GF-D8 (cell line): Measurements from ENCODE around the gene INPP5K.

Experiments
- DNase-seq: peaks from one replicate; lab custom pipeline; 2025; lab: John Stamatoyannopoulos, UW

INPP5K gene

DNA sequence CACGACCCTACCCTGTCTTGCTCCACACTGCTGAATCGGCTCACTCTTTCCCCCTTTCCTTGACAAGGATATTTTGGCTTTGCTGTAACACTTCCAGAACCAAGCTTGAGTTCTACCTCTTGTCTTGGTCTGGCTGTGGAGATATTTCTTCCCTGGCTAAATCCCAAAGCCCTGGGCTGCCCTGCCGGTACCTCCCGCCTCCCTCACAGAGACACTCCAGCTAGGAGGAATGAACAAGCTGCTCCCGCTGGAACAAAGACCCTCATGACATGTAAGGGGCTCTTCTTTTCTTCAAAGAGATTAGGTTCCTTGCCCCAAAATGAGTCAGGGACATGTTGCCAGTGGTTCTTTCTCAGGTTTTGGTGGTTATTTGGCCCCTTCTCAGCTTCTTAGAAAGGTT lies 10.8 kb downstream of the INPP5K start:
- DNase-seq = no peak

DNA sequence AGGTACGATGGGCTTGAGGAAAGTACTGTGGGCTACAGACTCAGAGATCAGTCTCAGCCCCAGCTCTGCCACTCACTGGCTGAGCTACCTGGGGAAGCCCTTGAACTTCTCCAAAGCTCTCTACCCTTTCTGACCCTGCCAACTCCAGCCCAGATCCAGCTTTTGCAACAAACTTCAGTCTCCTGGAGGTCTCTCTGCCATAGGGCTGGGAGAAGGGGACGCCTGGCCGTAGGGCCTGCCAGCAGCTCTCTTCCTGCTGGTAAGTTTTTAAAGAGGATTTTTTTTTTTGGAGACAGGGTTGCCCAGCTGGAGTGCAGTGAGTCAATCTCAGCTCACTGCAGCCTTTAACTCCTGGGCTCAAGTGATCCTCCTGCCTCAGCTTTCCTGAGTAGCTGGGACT lies 11.5 kb downstream of the INPP5K start:
- DNase-seq = no peak

DNA sequence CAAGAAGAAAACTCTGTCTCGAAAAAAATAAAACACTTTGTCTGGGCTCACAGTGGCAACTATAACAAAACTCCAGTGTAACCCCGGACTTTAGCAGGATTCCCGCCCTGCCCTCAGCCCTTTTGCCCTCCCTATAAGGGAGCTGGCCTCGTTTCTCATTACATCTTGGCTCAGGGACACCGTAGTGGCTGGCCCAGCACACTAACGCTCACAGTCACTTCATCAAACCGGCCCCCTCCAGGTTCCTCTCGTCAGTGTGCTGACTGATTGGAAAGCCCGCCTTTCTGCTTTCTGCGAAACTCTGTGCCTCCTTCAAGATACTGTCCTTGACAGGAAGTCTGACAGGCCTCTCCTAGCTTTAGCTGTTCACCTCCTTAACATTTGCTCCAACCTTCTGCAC lies 12.7 kb downstream of the INPP5K start:
- DNase-seq = no peak

DNA sequence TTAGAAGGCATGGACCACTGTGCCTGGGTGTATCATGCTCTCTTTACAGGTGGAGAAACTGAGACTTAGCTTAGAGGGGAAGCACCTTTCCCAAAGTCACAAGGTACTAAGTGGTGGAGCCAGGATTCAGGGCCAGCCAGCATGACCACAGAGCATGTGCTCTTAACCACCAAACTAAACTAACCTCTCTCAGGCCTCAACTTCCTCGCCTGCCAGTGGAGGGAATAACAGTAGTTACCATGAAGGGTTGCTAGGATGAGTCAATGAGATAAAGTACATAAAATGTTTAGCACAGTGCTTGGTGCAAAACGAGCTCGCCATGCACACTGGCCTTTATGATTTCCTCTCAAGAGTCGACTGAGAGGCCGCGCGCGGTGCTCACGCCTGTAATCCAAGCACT lies 17.5 kb downstream of the INPP5K start:
- DNase-seq = no peak

DNA sequence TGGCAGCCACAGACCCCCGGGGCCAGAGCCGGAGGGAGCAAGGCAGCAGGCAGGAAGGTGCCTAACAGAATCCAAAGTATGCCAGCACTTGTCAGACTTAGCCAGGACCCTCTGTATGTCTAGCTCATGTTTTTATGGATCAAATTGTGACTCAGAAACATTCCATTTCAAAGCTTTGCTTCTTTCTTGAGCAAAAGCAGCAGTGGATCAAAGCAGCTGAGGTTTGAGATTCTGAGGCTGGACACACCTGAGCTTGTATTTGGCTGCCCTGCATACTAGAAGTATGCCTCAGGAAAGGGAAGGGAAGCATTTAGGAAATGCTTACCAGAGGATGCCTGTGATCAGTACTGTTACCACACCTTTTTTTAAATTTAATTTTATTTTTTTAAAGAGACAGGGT lies 18.2 kb downstream of the INPP5K start:
- DNase-seq = no peak

DNA sequence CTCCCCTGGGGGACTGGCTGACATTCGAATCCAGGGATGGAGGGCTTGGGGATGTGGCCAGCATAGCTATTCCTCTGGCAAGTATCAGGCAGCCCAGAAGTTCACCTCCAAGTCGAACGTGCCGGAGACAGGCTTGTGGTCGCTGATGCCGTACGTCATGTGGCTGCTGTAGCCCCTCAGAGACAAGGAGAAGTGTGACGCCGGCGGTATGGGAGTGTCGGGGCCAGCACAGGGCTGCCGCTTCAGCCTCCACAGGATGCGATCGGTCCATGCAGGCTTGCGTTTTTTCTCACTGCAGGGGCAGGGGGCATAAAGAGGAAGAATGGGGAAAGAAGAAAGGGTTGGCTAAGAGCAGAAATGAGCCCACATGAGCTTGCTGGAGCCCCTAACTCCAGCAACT lies 18.6 kb downstream of the INPP5K start:
- DNase-seq = no peak

DNA sequence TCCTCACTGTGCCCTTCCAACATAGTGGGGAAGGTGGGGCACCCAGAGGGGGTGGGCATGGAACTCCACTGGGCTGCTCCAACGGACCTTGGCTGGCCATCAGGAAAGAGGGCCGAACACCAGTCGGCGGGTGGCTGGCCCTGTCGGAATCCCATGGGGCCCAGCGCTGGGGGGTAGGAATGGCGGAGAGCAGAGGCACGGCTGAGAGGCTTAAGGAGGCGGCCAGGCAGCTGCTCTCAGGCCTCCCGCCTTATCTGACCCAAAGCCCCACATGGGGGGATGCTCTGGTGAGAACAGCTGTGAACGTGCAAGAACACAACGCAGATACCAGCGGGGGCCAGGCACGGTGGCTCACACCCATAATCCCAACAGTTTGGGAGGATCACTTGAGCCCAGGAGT lies 19.5 kb downstream of the INPP5K start:
- no peak for DNase-seq

DNA sequence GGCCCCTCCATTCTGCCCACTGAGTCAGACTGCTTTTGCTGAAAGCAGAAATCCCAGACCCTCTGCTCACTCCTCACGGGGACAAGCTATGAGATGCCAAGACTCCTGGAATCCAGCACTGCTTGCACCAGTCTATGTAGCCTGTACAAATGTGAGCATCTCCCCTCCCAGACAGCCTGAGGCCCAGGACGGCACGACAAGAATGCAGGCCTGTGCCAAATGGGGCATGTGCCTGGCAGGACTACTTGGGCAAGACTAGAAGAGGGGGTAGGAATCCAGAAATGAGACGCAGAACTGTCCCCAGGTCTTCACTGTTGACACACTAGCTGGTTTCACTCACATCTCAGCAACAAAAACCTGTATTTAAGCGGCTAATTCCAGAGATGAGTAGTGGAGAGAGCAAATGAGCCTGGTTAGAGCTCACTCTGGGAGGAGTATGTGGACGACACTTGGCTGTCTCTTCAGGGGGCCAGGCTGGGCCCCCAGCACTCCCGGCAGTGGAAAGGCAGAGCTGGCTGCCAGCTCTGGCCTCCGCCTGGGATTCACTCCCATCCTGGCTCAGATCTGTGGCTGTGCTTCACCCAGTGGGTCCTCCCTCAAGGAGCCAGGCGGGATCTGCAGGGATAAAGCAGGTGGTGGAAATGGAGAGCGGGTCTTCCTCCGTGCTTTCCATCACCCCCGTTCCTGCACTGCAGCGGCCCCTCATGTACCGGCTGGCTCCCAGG lies 21.0 kb downstream of the INPP5K start:
- DNase-seq = no peak

DNA sequence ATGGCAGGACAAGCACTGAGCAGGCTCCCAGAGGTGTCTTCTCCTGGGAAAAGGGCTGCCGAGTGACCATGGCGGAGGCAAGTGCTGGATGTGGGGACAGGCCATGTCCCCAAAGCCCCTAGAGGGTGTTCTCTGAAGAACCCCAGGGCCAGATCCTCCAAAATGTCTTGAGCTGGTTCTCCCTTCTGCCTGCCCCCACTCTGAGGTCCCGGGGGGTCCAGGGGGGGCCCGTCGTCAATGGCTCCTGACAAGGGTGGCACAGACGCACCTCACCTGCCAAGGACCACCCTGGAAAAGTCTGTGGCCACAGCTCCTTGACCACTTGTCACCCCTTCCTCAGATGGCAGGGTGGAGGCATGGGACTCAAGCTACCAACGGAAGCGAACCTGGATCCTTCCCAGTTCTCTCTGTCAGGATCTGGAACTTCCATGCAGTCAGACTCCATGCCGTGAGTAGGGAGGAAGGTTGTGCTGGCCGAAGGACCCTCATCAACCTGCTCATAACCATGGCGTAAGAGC lies 21.6 kb downstream of the INPP5K start:
- no peak for DNase-seq

DNA sequence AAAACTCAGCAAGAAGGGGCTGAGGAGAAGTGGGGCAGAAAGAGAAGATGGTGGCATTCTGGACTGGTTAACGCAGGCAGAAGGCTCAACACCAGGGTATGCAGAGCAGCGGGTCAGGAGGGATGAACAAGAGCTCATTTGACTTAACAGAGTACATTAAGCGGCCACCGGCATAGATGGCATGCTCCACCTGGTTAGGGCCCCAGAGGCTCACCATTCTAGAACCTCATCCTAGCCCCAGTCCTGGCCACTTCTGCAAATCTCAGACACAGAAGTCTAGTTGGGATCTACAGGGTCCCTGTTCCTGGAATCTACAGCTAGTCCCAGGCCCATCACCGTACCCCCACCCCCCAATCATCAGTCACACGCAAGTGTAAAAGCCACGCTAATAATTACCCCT lies 22.2 kb downstream of the INPP5K start:
- no peak for DNase-seq

DNA sequence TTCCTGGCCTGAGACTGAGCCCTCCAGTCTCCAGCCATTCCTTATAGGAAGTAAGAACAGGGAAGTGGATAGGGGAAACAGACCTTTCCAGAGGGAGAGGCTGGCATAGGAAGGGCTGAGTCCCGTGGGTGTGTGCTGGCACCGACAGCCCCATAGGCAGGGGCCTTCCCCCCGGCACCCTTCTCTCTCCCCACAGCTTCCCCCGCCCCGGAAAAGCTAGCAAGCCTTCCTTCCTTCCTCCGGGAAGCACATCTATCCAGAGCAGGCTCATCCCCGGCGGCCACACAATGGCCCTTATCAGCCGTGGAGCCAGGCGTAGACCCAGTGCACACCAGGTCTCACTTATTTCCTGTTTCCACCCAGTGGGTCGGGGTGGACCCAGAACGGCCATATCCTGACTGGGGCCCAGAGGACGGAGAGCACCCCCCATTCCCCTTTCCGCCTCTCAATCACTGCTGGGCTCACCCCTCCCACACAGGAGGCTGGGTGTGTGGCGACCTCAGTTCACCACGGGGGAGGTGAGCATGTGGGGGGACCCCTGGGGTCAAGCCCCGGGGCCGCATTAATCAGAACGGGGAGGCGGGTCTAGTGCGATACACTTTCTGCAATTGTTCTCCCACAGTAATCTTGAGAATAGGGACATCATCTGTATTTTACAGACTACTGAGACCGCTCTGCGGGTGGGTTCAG lies 23.0 kb downstream of the INPP5K start:
- DNase-seq = no peak

DNA sequence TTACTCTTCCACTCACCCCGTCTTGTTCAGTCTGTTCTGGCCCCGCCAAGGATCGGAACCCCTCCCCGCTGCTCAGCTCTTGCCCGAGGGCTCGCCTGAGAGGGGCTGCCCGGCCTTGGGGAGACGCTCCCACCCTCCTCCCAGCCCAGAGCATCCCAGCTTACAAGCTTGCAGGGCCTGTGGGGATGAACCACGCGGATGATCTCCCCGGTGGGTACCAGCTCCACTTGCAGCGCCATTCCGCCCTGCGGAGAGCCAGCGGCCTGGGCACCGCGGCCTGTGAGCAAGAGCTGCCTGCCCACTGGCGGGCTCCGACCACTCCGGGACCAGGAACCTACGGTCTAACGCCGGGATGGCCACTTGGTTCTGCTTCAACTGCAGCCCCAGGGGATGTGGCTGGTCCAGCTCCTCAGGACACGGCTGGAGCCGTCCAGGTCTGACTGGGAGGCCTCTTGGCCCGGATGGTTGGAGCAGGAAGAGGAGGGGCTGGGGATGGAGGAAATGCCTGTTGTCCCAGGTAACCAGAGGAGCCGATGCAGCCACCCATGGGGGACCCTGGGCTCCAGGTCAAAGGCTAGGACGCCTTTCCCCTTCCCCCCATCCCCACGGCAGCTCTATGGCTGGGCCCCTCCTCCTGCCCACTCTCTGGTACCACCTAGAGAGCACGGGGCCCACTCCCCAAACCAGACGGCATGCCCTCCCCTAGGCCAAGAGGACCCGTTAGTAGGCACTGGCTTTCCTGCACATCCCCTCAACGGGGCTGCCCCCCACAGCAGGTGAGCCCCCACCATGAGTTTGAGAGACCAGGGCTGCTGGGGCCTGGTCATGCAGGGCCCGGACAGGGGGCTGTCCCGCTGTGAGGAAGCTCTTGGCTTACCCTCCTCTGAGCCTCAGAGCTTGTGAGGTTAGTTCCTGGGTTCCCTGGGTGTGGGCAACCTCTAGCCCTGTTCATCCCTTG lies 23.9 kb downstream of the INPP5K start, which contains the start of gene MYO1C:
Gene MYO1C, minus strand, starts transcription at position 438 of the 958 bp plus-strand sequence. Its CDS starts 199 bp downstream, at position 239.
- no peak for DNase-seq

DNA sequence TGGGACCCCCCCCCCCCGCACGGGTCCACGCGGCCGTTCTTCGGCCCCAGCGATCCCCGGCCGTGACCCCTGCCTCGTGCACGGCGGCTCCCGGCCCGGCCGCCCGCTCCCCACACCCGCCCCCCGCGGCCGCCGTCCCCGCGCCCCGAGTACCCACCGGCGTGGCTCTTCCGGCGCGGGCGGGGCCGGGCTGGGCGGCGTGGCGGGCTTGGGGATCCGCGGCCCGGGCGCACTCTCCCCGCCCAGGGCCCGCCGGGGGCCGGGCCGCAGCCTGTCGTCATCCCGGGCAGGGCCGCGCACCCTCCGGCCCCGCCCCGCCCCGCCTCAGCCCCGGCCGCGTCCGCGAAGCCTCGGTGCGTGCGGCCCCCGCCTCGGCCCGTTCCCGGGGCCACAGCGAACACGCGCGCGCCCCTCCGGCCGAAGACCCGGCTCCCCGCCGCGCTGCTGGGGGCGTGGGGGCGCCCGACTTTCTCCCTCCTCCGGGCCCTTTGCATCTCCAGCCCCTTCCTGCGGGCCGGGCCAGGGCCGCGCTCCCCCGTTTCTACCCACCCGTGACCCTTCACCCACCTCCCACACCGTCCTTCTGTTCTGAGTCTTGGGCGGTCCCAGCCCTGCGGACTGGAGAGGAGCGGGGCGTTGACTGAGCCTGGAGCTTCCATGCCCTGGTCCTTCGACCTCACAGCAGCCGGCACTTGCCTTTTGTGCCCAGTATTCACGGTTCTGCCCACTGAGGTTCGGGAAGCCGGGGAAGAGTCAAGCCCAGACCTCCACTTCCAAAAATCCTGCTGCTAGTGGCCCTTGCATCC lies 24.8 kb downstream of the INPP5K start:
- no peak for DNase-seq

DNA sequence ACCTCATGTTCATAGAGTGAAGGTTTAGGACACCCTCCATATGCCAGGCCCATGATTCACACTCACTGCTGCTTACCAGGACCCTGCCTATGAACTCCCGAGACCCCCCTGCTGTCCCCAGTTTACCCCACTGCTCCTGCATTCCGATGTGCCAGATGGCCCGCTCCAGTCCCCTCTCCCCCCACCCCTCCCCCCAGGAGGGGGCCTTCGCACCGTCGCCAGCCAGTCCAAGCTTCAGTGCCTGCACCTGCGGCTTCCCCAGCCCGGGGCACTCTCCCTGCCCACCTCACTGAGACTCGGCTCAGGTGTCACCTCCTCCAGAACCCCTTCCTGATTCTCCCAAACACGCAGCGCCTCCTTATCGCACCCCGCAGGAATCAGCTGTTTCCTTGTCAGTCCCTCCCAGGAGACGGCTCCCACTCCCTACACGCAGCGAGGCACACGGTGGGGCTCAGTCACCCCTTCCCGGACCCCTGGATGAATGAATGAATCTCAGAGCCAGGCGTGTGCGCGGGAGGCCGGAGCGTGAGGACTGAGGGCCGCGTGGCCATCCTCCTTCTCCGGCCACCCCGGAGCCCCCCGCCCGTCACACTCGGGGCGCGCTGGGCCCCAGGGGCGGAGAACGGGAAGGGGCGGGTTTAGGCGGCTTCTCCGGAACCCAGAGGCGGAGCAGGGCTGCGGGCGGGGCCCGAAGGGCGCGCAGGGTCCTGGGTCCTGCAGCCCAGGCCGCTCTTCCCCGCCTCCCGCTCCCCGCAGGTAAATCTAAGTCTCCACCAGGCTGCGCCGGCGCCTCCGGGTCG lies 25.6 kb downstream of the INPP5K start:
- no peak for DNase-seq

DNA sequence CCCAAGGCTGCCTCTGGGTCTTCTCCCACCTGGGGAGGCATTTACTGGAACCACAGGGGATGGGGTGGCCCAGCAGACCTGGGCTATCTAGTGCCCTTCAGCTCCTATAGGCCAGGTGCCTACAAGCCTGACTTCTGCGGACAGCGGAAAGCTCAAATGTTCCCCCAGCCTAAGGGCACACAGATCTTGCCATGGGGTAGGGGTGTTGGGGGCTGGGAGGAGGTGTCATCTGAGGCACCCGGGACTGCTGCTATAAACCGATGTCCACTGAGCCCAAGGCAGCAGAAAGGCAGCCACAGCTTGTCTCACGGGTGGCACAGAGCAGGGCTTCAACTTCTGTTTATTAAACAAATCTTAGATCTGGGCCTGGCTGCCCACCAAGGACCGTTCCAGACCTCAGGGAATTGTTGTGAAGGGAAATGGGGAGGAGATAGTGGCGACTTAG lies 27.6 kb downstream of the INPP5K start:
- DNase-seq = no peak

DNA sequence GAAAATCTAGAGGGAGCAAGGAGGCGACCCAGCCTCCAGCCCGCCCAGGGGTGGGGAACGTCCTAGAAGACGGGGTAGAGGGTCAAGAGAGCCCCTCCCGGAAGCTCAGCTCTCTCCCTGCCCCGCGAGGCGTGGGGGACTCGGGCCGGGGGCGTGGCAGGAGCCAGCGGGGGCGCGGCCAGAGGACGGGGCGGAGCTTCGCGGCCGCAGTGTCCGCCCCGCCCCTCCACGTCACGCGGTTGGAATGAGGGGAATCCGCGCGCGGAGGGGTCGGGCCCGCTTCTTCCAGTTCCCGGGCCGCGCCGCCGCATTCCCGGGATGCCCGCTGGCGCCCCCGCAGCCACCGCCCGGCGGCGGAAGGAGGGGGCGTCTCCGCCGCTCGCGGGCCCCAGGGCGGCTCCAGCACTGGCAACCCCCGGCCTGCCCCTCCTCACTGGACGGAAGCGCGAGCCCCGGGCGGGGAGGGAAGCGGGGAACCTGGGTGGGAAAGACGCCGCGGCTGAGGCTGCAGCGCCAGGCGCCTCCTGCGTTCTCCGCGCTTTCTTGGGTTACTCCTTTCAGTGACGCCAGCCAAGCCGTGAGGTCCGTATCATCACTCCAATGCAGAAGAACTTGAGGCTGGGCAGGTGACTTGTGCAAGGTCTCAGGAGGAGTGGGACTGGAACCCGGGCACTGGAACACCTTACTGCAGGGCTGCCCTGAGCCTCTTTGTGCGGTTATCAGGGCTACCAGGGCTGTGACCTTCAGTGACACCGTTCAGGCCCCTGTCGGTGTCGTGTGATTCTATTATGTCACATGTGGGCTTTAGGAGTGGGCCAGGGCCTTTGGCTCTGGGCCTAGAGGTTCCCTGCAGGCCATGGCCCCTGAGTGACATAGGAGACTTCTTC lies 28.2 kb downstream of the INPP5K start:
- DNase-seq = no peak

DNA sequence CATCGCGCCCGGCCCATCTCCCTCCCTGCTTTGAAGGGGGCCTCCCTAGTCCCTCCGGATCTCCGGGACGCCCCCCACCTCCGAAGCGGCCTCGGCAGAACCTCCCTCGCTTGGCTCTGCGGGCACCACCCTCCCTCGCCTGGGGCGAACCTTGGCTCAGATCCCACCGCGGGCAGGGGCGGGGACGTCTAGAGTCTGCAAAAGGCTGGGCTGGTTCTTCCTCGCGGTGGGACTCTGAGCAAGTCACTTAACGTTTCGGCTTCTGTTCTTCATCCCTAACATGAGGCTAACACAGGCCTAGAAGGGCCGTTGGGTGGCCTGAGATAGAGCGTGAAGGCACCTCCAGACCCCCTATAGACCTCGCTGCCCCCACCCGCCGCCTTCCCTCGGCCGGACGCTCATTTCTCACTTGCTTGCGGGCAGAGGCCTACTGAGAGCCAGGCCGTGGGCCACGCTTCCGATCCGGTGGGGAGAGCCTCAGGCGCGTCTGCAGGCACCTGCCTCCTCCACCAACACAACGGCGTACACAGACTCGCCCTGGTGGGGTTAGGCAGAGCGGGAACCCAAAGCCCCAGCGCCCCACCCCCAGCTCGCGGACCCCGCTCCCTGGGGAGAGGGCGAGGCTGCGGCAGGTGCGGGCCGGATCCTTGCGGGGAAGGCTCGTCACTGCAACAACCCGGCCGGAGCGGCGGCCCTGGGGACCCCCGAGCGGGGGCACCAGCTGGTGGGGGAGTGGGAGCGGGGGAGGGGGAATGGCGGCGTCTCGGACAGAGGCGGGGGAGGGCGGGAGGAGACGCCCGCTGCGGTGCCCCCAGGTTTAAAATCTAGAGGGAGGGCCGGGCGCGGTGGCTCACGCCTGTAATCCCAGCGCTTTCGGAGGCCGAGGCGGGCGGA lies 29.4 kb downstream of the INPP5K start:
- no peak for DNase-seq
